Thyroid gland (tissue), 4 donors: ENCODE data around the gene ANKLE2.

Experiments used
- CTCF ChIP-seq, 6 experiments: fragments of 200-600 bp in 3 of 6; fragments of 450-650 bp in 3 of 6; sonication (generic) in 3 of 6; IDR thresholded peaks; one replicate each; pipeline ENCODE4 v1.5.1; 2016 to 2019; ENCODE audit warnings: antibody characterized with exemption in 6 of 6, mild to moderate bottlenecking in 2 of 6, inconsistent platforms in 1 of 6, moderate library complexity in 1 of 6
- POLR2A ChIP-seq, 2 donors: fragments of 450-650 bp; IDR thresholded peaks; one replicate each; pipeline ENCODE4 v1.6.1; 2017; ENCODE audit warnings: antibody characterized with exemption in 2 of 2, mild to moderate bottlenecking in 2 of 2, moderate library complexity in 1 of 2

DNA sequence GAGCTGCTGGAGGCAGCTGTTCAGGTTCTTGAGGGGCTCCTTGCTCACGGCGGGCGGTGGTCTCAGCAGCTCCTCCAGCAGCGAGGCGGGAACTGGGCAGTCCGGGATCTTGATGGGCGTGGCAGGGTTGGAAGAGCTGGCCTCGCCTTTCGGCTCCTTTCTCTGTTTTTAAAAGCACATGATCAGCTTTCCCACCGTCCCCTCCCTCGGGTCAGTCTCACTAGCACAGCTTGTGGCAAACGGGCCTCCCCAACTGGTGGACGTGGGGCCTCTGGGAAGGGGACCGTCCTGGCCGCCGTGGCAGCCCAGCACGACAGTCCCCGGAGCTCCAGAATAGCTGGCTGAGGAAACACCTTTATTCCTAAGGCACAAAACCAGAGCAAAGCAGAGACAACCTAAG is 12.5 kb upstream of the ANKLE2 start:
- no peak for TF ChIP-seq POLR2A (IDR thresholded peaks at IDR 0.05)
- no peak for TF ChIP-seq CTCF (IDR thresholded peaks at IDR 0.05)
